Activated T-cell treated with anti-CD3 and anti-CD28 coated beads, Interleukin-2, amount 50 U/mL, for 72 hours (primary cell): ENCODE results near the gene ZNF121. TPM values are rescaled to one million over a fixed set of nuclear protein-coding genes. Genes with fewer than 3 reads are reported as not detected.

Source experiments
- ATAC-seq, 2 donors: fragments of 150-1000 bp; cut with Tn5 transposase; replicated peaks in 1 of 2; 2 replicates each; pipeline ENCODE4 v1.10.0; 2021; ENCODE audit warnings: moderate library complexity in 2 of 2, mild to moderate bottlenecking in 1 of 2
- DNase-seq, 2 donors: peaks; one replicate each; pipeline ENCODE4 v3.0.0; 2021 to 2022; ENCODE audit warnings: mixed read lengths in 1 of 2
- H3K27ac Mint-ChIP-seq: one replicate; pipeline ENCODE4 v1.8.0; 2022; ENCODE audit warnings: mild to moderate bottlenecking, moderate library complexity, mixed read lengths
- H3K27me3 Mint-ChIP-seq: one replicate; pipeline ENCODE4 v1.8.0; 2022; ENCODE audit warnings: low read depth, mixed read lengths
- H3K36me3 Mint-ChIP-seq, 2 donors: one replicate each; pipeline ENCODE4 v1.8.0; 2022; ENCODE audit warnings: mixed read lengths in 2 of 2, mild to moderate bottlenecking in 1 of 2; ENCODE audit not compliant: insufficient read depth in 2 of 2
- H3K4me1 Mint-ChIP-seq: one replicate; pipeline ENCODE4 v1.8.0; 2022; ENCODE audit warnings: low read depth, mixed read lengths
- H3K4me3 Mint-ChIP-seq, 2 donors: one replicate each; pipeline ENCODE4 v1.8.0; 2022; ENCODE audit warnings: mild to moderate bottlenecking in 2 of 2, mixed read lengths in 2 of 2, moderate library complexity in 2 of 2
- H3K9me3 Mint-ChIP-seq, 2 donors: one replicate each; pipeline ENCODE4 v1.8.0; 2022; ENCODE audit warnings: mixed read lengths in 2 of 2
- total RNA-seq, 2 donors: library from RNA; stranded (reverse); gene quantifications; one replicate each; pipeline ENCODE4 v1.2.3, GENCODE V29; 2022

The ZNF121 gene
- total RNA-seq, 2 donors from 2014 or later: 71.2 to 91.5 TPM

GRCh38 chr19:9523885-9524474 is 60.3 kb downstream of the ZNF121 start:
- Mint-ChIP-seq H3K4me3 (no peak overlapping the region), H3K36me3 (peaks cover 49 to 56% of the 10 kb centered on the region in 2 donors), H3K9me3 (peaks cover 25 to 39% of the 10 kb centered on the region in 2 donors), H3K27me3 (no peaks in the 10 kb centered on the region), H3K27ac (no peak overlapping the region), H3K4me1 (no peaks in the 10 kb centered on the region)
- ATAC-seq: no peak
- DNase-seq: no peak

Other genes starting within 250 kb of the ZNF121 start
- 1 to 10 TPM; 1.7 to 3.8 TPM for gene ZNF177, start 221.5 kb downstream of the ZNF121 start, total RNA-seq
- gene ZNF266, start 148.9 kb downstream of the ZNF121 start, total RNA-seq: 10 to 100 TPM; 33.7 to 43.3 TPM
- gene ZNF560, start 85.9 kb downstream of the ZNF121 start, total RNA-seq: under 1 TPM; 0.37 to 0.96 TPM
- gene ZNF426, start 45.9 kb downstream of the ZNF121 start, total RNA-seq: 10 to 100 TPM; 21.8 to 22.1 TPM
- gene ZNF561, start 36.7 kb upstream of the ZNF121 start, total RNA-seq: 10 to 100 TPM; 27.6 to 33.6 TPM
- gene ZNF562, start 90.6 kb upstream of the ZNF121 start, total RNA-seq: 10 to 100 TPM; 34.1 to 44.8 TPM
- 10 to 100 TPM in 1 of 2 donors, 1 to 10 TPM in 1; 7.7 to 10.5 TPM for gene ZNF846, start 184.2 kb upstream of the ZNF121 start, total RNA-seq
- 10 to 100 TPM; 34.1 to 36.9 TPM for gene FBXL12, start 234.6 kb upstream of the ZNF121 start, total RNA-seq
- gene UBL5, start 243.4 kb upstream of the ZNF121 start, total RNA-seq: 100 to 1,000 TPM; 167 to 171 TPM